DND-41 (cell line): ENCODE data around the gene LITAFD.

Source experiments
- ATAC-seq: fragments of 200-7000 bp; cut with Tn5 transposase; 3 replicates; pipeline ENCODE4 v1.9.1; 2021; ENCODE audit warnings: low read depth; ENCODE audit not compliant: insufficient read depth
- DNase-seq: peaks from one replicate; pipeline ENCODE4 v3.0.0-alpha.2; 2020
- H2AFZ ChIP-seq: 2 replicates; pipeline ENCODE4 v1.6.0; 2012; ENCODE audit warnings: low read depth, low read length
- H3K27ac ChIP-seq: 2 replicates; pipeline ENCODE4 v1.5.1; 2012; ENCODE audit warnings: low read length, inconsistent platforms
- H3K27me3 ChIP-seq: fragments of 200-600 bp; sonication (generic); 2 replicates; pipeline ENCODE4 v1.6.0; 2012; ENCODE audit warnings: low read length, mild to moderate bottlenecking, inconsistent platforms; ENCODE audit not compliant: insufficient read depth, poor library complexity
- H3K36me3 ChIP-seq: 2 replicates; pipeline ENCODE4 v1.5.1; 2012; ENCODE audit warnings: low read length, inconsistent platforms; ENCODE audit not compliant: insufficient read depth
- H3K4me1 ChIP-seq: 2 replicates; pipeline ENCODE4 v1.5.1; 2012; ENCODE audit warnings: mild to moderate bottlenecking, low read length; ENCODE audit not compliant: insufficient read depth
- H3K4me2 ChIP-seq: 2 replicates; pipeline ENCODE4 v1.6.0; 2012; ENCODE audit warnings: mild to moderate bottlenecking, moderate library complexity, low read length, inconsistent platforms; ENCODE audit not compliant: insufficient read depth
- H3K4me3 ChIP-seq, 2 experiments: fragments of 200-600 bp in 1 of 2; shearing (Covaris generic) in 1 of 2; 2 replicates each; pipeline ENCODE4 v1.5.1; 2012 to 2016; ENCODE audit warnings: inconsistent platforms in 2 of 2, low read length in 2 of 2, mild to moderate bottlenecking in 2 of 2, low read depth in 1 of 2, moderate library complexity in 1 of 2
- H3K79me2 ChIP-seq: 2 replicates; pipeline ENCODE4 v1.6.0; 2012; ENCODE audit warnings: low read length, inconsistent platforms; ENCODE audit not compliant: insufficient read depth
- H3K9ac ChIP-seq: 2 replicates; pipeline ENCODE4 v1.6.0; 2012; ENCODE audit warnings: low read depth, mild to moderate bottlenecking, inconsistent platforms, low read length, moderate library complexity
- H3K9me3 ChIP-seq: 2 replicates; pipeline ENCODE4 v1.5.1; 2012; ENCODE audit warnings: low read length, moderate library complexity, mild to moderate bottlenecking, inconsistent platforms; ENCODE audit not compliant: insufficient read depth, severe bottlenecking
- H4K20me1 ChIP-seq: 2 replicates; pipeline ENCODE4 v1.6.0; 2012; ENCODE audit warnings: low read length; ENCODE audit not compliant: insufficient read depth
- CTCF ChIP-seq: IDR thresholded peaks from 2 replicates; pipeline ENCODE4 v1.5.1; 2012; ENCODE audit warnings: borderline replicate concordance, low read length, moderate library complexity, mild to moderate bottlenecking; ENCODE audit not compliant: poor library complexity, severe bottlenecking; ENCODE audit errors: extremely low read depth
- EZH2 ChIP-seq: IDR thresholded peaks from 3 replicates; pipeline ENCODE4 v1.6.1; 2012; ENCODE audit warnings: borderline replicate concordance, low read depth, mild to moderate bottlenecking, moderate library complexity, low read length, inconsistent platforms; ENCODE audit not compliant: severe bottlenecking

LITAFD gene

GRCh38 chr16:8908810-8909468, 26.8 kb downstream of the LITAFD start:
- Histone ChIP-seq H3K36me3 (peaks cover 95% of the 10 kb centered on the region), H3K4me2 (no peak overlapping the region), H3K79me2 (peaks cover 76% of the 10 kb centered on the region), H3K9ac (no peak overlapping the region), H3K9me3 (no peaks in the 10 kb centered on the region), H2AFZ (no peak overlapping the region), H3K27me3 (no peaks in the 10 kb centered on the region), H3K27ac (0 out of 2 replicates have a peak overlapping the region, but pooled peaks have one; percentile 7), H4K20me1 (peaks cover 62% of the 10 kb centered on the region), H3K4me1 (peaks cover 26% of the 10 kb centered on the region), H3K4me3 (no peak overlapping the region)
- DNase-seq (no peak), ATAC-seq (no peak)
- TF ChIP-seq CTCF (no peak), EZH2 (no peak)

- H3K27ac ChIP-seq: no peak overlapping the region; the same call in 1 of the 2 replicates
- no peaks in the 10 kb centered on the region for H3K9me3 ChIP-seq
- peaks cover 79% of the 10 kb centered on the region for H3K79me2 ChIP-seq
- peaks cover 43% of the 10 kb centered on the region for H3K4me1 ChIP-seq
- TF ChIP-seq EZH2: no peak
- TF ChIP-seq CTCF: no peak
- H3K4me3 ChIP-seq: no peak overlapping the region
- H3K9ac ChIP-seq: no peak overlapping the region
- peaks cover 96% of the 10 kb centered on the region for H3K36me3 ChIP-seq
- H3K4me2 ChIP-seq: no peak overlapping the region
- H3K27me3 ChIP-seq: no peaks in the 10 kb centered on the region
- ATAC-seq (no peak), DNase-seq (no peak)
- peaks cover 57% of the 10 kb centered on the region for H4K20me1 ChIP-seq
- no peak overlapping the region for H2AFZ ChIP-seq
These were observed 28.7 kb downstream of the LITAFD start for GRCh38 chr16:8910811-8911210.

GRCh38 chr16:8912793-8913192, 30.6 kb downstream of the LITAFD start:
- H3K4me1 ChIP-seq: peaks cover 45% of the 10 kb centered on the region
- H4K20me1 ChIP-seq: peaks cover 56% of the 10 kb centered on the region
- DNase-seq (peak; percentile 73), ATAC-seq (peak; percentile 92)
- H3K36me3 ChIP-seq: peaks cover 95% of the 10 kb centered on the region
- H3K9ac ChIP-seq: no peak overlapping the region; the same call in 1 of the 2 replicates
- TF ChIP-seq EZH2: no peak
- no peak for TF ChIP-seq CTCF
- H3K79me2 ChIP-seq: peaks cover 75% of the 10 kb centered on the region
- H2AFZ ChIP-seq: no peak overlapping the region
- H3K9me3 ChIP-seq: no peaks in the 10 kb centered on the region
- H3K4me3 ChIP-seq: no peak overlapping the region
- H3K27ac ChIP-seq: peak overlapping the region; percentile 69
- H3K27me3 ChIP-seq: no peaks in the 10 kb centered on the region
- H3K4me2 ChIP-seq: peak overlapping the region; percentile 41; the same call in 1 of the 2 replicates
